GM12801 (cell line): ENCODE results near the gene NCKAP1.

Experiments used
- TF ChIP-seq, protein P1 (sequence below): IDR thresholded peaks from one replicate; pipeline ENCODE4 v1.5.1; 2011; ENCODE audit warnings: control low read depth; ENCODE audit not compliant: insufficient read length; ENCODE audit errors: extremely low read depth

NCKAP1 gene

DNA sequence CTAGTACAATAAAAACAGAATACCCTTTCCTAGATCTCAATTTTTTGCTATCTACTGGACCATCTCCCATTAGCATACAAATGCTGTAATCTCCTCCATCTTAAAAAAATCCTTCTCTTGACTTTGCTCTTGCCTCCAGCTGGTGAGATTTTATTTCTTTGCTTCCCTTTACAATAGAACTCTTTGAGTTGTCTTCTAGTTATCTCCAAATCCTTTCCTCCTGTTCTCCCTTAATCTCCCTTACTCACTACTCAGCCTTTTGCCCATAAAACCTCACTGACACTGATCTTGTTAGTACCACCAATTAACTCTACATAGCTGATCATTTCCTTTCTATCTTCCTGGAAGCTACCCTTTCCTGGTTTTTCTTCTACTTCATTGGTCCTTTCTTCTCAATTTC, 108.3 kb downstream of the NCKAP1 start:
- TF ChIP-seq, protein P1, sequence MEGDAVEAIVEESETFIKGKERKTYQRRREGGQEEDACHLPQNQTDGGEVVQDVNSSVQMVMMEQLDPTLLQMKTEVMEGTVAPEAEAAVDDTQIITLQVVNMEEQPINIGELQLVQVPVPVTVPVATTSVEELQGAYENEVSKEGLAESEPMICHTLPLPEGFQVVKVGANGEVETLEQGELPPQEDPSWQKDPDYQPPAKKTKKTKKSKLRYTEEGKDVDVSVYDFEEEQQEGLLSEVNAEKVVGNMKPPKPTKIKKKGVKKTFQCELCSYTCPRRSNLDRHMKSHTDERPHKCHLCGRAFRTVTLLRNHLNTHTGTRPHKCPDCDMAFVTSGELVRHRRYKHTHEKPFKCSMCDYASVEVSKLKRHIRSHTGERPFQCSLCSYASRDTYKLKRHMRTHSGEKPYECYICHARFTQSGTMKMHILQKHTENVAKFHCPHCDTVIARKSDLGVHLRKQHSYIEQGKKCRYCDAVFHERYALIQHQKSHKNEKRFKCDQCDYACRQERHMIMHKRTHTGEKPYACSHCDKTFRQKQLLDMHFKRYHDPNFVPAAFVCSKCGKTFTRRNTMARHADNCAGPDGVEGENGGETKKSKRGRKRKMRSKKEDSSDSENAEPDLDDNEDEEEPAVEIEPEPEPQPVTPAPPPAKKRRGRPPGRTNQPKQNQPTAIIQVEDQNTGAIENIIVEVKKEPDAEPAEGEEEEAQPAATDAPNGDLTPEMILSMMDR: no peak

DNA sequence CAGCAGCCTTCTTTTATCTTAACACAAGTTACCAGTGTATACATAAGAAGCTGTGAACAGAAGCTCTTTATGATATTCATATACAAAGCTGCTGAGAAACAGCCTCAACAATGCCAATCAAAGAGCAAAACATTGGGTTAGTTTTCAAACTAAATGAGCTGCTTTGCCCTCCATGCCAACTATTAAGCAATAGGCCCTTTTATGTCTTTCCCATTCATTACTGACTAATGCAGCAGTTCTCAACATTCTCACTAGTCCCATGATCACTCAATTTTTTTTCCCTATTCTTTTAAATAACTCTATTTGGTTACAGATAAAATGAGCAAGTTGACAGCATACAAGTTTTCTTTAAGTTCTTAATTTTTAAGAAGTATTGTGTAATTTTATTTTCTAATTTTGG, 114.0 kb downstream of the NCKAP1 start:
- TF ChIP-seq, protein P1: no peak

DNA sequence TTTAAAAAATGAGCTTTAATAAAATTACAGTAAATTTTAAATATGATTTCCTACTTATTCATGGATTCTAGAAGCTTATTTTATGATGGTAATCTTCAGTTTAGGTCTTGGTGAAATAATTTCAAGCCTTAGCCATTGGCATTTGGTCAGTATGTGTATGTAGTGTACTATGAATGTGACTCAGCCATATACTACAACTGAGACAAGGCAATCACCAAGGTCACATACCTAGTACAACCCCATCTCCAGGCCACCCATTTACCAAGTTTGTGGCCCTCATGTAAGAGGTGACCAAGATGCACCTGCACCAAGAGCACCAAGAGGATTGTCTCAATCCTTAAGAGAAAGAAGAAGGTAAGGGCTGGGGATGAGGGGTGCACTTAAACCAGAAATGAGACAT, 117.0 kb downstream of the NCKAP1 start:
- TF ChIP-seq, protein P1: no peak

DNA sequence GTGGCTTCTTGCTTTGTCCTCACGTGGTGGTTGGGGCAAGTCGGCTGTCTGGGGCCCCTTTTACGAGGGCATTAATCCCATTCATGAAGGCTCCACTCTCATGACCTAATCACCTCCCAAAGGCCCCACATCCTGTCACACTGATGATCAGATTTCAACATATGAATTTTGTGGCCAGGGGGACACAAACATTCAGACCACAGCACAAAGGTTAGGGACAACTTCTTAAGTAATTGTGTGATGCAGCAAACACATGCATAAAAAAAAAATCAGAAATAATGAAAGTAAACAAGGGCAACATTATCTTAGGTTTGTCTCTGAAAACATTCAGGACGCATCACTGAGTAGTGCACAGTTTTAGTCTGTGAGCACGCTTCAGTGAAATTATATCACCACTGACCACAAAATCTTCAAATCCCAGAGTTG, 117.6 kb downstream of the NCKAP1 start:
- TF ChIP-seq, protein P1: no peak

DNA sequence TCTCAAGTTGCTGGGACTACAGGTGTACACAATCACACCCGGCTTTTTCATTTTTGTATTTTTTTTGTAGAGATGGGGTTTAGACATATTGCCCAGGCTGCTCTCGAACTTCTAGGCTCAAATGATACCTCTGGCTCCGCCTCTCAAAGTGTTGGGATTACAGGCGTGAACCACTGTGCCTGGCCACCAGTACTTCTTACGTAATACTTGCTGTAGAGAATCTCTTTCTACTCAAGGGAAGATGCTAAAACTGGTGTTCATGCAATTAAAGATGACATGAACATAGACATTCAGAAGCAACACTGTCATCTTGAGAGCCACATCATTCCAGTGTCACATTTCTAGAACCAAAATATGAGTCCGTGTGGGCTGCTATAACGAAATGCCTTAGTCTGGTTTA, 118.2 kb downstream of the NCKAP1 start:
- TF ChIP-seq, protein P1: no peak

DNA sequence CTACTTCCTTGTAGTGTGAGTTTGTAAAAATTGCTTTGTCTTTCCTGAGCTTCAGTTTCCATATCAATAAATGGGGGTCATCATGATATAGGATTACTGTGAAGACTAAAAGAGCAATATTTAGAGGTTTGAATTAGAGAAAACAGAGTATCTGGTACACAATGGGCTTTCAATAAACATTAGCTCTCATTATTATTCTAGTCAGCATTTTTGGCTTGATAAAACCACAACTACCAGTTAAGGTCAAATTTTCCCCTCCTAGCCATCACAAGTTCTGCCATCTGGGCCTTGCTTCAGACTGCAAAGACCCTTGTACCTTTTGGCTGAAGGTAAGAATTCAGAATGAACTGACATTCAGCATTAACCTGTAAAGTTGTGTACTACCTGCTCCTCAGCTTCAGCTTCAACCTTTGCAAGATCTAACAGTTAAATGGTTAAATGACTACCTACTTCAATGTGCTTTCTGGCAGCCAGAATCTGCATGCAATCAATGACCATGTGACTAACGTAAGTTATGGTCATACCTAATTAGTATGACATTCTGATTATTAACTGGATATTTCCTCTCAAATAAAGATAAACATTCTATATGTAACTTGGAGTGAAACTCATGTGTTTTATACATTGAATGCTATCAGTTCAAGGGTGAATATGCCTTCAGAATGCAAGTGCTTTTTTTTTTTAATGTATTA, 119.2 kb downstream of the NCKAP1 start:
- TF ChIP-seq, protein P1: no peak

DNA sequence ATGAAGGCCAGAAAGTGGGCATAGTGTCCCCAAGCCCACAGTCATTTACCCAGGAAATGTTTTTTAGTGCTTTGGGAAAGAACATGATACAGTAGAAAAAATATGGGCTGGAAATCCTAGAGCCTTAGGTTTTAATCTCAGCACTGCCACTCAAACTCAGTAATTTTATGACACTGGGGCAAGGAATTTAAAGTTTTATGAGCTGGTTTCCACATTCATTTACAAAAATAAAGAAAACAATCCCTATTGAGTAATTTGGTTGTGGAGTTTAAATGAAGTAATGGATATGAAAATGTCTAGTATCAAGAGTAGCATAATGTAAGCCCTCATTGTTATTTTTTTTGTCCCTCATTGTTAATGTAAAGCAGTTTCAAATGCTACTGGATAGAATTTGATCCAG, 120.3 kb downstream of the NCKAP1 start:
- TF ChIP-seq, protein P1: no peak

DNA sequence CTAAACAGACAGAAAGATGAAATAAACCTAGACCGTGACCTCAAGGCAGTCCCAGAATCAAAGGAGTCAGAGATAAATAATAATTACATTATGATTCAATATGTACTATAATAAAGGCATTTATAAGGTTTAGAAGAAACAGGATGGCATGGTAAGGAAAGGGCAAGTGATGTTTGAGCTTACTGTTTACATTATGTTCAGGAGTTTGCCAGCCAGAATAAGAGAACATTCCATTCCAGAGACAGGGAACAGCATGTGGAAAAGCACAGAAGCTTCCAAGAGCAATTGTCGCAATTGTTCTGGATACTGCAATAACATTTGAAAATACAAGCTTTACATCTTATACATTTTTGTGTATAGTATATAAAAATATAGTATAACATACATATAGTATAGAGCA, 121.8 kb downstream of the NCKAP1 start:
- TF ChIP-seq, protein P1: no peak
